Fibroblast of the conjunctiva (primary cell): ENCODE results near the gene IARS1.
A peak's percentile ranks its signal among the peaks of the same experiment; 100 is the strongest.

Experiments
- DNase-seq: peaks from one replicate; pipeline ENCODE4 v3.0.0-alpha.2; 2010; ENCODE audit warnings: low read depth

IARS1 gene

DNA sequence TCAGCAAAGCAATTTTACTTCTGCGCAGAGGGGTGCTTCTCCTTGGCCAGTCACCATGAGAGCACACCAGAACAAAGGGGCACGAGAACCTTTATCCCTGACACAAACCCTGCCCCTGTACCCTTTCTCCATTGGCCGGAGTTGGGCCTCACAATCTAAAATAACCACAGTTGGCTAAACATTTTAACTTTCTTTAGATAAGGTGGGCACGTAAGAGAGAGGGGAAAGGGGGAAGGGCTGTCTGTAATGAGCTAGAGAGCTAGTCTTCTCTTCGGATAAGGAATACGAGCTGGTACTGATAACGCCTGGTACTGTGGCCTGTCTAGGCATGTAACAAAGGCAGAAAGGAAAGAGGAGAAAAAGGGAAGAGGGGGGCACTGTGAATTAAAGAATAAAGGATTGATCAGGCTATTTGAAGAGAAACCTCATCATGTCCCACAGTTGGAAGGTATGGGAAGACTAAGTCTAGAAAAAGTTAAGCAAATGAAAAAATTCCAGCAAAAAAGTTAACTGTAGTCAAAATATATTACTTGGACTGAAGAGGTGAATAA is 1.8 kb upstream of the IARS1 start:
- no peak for DNase-seq

DNA sequence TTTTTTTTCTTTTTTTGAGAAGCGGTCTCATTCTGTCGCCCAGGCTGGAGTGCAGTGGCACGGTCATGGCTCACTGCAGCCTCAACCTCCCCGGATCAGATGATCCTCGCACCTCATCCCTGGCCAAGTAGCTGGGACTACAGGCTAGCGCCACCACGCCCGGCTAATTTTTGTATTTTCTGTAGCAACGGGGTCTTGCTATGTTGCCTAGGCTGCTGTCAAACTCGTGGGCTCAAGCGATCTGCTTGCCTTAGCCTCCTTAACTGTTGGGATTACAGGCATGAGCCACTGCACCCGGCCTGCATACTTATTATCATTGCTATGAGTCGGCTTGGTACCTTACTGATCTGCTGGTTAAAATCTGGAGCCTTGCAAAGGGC is 790 bp upstream of the IARS1 start:
- DNase-seq, result no peak

GRCh38 chr9:92293075-92293354 is 482 bp downstream of the IARS1 start:
- no peak for DNase-seq

DNA sequence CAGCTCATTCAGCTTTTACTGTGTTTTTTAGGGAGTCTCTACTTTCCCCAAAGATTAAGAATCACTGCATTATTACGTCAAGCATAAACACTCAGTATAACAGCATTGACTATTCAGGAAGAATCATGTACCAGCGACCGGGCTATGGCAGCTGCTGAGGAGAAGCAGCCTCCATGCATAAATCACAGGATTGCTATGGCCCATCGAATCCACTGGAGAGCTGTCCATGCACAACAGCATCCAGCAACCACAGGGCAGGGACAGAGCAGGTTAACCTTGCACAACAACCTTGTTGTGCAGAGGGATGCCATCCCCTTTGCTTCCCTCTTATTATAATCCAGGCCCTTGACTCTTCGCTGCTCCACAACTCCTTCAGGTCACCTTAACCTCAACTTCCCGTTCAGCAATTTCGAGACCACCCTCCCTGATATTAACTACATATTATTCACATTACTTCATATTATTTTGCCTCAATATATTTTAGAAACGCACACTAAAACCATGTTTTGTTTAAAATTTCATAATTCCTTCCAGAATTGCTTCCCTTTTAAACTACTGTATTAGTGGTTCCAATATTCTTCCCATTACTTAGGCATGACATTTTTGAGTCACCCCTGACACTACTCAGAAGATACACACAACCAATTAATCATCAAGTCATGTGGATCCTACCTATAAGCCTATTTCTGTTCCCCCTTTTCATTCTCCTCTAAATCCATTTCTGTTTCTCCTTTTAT is 991 bp downstream of the IARS1 start:
- no peak for DNase-seq

DNA sequence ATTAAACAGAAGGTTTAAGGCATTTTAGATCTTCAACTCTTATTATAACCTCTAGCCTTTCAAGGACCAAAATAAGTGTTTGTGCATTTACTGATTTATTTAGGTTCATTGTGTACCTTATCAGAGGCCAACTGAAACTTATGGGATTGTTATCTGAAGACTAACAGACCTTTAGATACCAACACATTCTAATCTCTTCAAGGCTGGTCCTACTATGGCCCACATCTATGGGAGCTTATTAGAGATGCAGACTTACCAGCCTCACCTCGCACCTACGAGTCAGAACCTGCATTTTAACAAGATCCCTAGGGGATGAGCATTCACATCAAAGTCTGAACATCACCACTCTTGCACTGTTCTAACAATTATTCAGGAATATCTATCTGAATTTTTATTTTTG is 1.9 kb downstream of the IARS1 start:
- no peak for DNase-seq

DNA sequence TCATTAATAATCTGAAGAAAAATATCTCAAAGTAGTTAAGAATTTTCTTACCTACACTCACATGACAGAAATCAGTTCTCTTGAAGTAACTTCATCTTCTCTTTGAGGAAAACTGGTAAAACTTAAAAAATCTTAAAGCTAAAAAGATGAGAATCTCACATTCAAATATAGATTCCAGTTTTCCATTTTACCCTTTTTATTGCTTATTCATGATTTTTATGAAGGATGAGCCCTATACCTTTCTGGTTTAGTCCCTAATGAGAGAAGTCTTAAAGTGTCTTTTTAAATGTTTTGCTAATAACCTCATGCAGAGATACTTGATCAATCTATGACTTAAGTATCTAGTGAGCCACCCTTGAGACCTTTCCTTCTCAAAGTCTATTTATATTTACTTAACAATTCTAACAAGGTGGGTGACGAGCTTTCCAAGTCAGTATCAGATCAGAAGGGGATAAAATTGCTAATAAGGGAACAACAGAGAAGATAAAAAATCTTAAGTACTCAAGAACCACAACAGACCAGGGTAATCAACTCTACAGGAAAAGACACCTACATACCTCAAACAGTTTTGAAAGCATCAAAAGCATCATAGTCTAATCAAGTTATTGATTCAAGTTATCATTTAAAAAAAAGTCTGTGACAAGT is 2.6 kb downstream of the IARS1 start:
- DNase-seq, result no peak

DNA sequence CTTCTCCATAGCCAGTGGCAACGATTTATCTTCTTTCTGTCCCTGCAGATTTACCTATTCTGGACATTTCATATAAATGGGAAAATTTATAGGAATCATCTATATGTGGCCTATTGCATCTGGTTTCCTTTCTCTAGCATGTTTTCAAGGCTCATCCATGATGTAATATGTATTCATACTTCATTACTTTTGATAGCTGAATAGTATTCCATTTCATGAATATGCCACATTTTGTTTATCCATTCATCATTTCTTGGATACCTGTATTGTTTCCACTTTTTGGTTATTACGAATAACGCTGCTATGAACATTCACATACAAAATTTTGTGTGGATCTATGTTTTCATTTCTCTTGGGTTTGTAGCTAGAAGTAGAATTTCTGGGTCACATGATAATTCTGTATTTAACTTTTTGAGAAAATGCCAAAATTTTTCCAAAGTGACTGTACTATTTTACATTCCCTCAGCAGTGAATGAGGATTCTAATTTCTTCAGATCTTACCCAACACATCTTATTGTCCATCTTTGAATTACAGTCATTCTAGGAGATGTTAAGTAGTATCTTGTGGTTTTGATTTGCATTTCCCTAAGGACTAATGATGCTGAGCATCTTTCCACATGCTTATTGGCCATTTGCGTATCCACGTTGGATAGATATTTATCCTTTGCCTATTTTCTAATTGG is 3.6 kb downstream of the IARS1 start:
- DNase-seq, result no peak

DNA sequence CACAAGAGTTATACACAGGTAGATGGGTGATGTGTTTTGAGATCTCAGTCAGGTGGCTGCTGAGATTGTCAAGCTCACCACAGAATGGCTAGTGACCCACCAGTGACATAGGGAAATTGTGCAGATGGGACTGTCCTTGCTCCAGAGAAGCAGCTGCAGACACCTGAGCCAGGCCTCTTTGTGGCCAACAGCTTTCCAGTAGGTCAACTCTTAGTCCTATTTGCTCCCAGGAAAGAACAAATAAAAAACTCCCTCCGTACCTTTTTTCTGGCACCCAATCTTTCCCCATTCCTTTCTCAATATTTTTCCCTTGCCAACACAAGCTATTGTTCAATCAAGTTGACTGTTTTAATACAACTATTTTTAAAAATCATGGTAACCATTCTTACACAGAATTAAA is 14.2 kb downstream of the IARS1 start:
- no peak for DNase-seq

- DNase-seq, result peak; percentile 49
These were observed 15.4 kb downstream of the IARS1 start for GRCh38 chr9:92278110-92278509.

- no peak for DNase-seq
These were observed 17.0 kb downstream of the IARS1 start for GRCh38 chr9:92276331-92277032.

GRCh38 chr9:92275541-92275940 is 18.0 kb downstream of the IARS1 start:
- DNase-seq, result no peak

GRCh38 chr9:92270511-92270910 is 23.0 kb downstream of the IARS1 start:
- no peak for DNase-seq

- DNase-seq, result no peak
These were observed 27.0 kb downstream of the IARS1 start for GRCh38 chr9:92266486-92266885.

DNA sequence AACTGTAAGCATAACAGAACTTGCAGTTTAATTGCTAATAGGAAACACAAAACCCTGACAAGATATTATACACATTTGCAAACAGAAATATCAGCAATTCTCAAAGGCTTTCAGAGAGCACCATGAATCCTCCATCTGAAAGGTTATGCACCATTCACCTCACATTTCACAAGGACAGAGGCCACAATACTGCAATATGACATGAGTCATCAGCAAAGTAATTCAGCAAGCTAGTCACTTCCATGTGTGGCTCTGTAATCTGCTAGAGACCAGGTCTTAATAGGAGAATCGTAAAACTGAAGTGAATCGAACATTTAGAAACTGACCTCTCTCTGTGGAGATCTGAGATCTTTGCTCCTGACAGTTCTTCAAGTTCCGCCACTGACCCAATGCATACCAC is 28.3 kb downstream of the IARS1 start:
- no peak for DNase-seq

DNA sequence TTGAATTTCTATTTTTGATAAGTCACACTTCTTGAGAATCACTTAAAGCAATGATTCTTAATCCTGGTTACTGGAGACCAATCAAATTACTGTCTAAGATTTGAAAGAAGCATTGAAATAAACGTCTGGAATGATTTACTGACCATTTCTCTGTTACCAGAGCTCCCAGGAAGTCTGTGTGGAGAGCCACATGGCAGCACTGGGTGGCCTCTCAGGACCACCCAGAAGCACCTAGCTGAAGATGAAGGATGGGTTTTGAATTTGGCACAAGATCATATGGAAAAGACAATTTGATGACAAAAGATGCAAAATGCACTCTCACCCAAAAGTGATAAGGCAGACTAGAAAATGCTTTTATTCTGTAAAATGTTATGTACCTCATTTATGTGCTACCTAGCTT is 30.4 kb downstream of the IARS1 start:
- DNase-seq, result no peak

- no peak for DNase-seq
These were observed 36.2 kb downstream of the IARS1 start for GRCh38 chr9:92257327-92257726.

DNA sequence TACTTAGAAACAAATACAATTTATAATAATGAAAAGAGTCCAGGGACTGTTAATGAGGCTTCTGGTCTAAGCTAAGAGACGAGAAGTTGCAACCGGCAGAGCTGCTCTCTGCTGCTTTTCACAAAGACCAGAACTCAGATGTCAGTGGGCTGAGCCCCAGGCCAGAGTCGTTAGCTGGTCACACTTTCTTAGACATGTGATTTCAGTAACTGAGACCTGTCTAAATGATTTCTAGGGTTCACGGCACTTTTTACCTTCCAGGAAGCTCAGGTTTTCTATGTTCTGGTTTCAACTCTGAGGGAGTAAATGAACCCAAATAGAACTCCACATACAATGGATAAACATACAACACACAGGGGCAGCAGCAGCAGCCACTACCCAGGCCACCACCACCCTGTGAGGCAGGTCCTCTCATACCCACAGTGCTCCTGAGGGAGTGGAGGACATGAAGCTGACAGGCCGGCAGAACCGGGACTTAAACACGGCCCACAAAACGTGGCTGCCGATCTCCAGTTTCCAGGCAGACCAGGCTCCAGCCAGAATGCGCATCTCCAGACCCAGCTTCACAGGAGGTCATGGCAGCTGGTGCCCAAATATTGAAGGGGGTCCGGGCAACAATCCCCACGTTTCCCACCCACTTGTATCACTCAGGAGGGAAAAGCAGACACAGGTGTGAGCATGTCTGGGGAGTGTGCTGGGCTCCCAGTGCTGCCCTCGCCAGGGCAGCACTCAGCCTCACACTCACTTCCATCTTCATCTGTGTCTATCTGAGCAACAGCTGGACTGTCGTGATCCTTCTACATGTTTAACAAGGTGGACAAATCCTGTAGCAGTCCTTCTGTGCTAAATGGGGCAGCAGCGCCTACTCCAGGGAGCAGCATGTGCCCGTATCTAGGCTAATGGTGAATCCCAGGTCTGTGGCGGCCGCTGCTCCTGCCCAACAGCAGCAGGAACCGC is 38.8 kb downstream of the IARS1 start:
- no peak for DNase-seq

GRCh38 chr9:92253656-92254055 is 39.8 kb downstream of the IARS1 start:
- DNase-seq, result no peak

- DNase-seq, result no peak
These were observed 45.5 kb downstream of the IARS1 start for GRCh38 chr9:92247981-92248380.

GRCh38 chr9:92247296-92247695 is 46.2 kb downstream of the IARS1 start:
- peak; percentile 48 for DNase-seq

- DNase-seq, result peak; percentile 61
These were observed 48.3 kb downstream of the IARS1 start for GRCh38 chr9:92245005-92245797.
